Mucosa of descending colon (tissue), 3 donors: Measurements from ENCODE around the gene BICD2. TPM values are rescaled to one million over a fixed set of nuclear protein-coding genes. Genes with fewer than 3 reads are reported as not detected.

Experiments used
- ATAC-seq: fragments of 200-7000 bp; cut with Tn5 transposase; one replicate; pipeline ENCODE4 v1.9.1; 2020; ENCODE audit warnings: mild to moderate bottlenecking, moderate library complexity
- DNase-seq, 3 donors: peaks; one replicate each; pipeline ENCODE4 v3.0.0-alpha.2; 2020
- H3K36me3 ChIP-seq: fragments of 200-600 bp; one replicate; pipeline ENCODE4 v1.8.0; 2021; ENCODE audit warnings: low read depth, mild to moderate bottlenecking
- H3K4me1 ChIP-seq: fragments of 200-600 bp; one replicate; pipeline ENCODE4 v1.8.0; 2021; ENCODE audit warnings: low read depth, mild to moderate bottlenecking
- H3K4me3 ChIP-seq: fragments of 200-600 bp; one replicate; pipeline ENCODE4 v1.8.0; 2021; ENCODE audit warnings: mild to moderate bottlenecking
- H3K9me3 ChIP-seq: fragments of 200-600 bp; one replicate; pipeline ENCODE4 v1.8.0; 2021; ENCODE audit warnings: mild to moderate bottlenecking
- CTCF ChIP-seq: fragments of 200-600 bp; IDR thresholded peaks from one replicate; pipeline ENCODE4 v1.8.0; 2022; ENCODE audit warnings: antibody characterized with exemption, mild to moderate bottlenecking
- intact Hi-C, 2 donors: fragments of 100-400 bp; cut with DNase I in 1 of 2; cut with micrococcal nuclease in 1 of 2; formaldehyde crosslinking; loops; one replicate each; pipeline versions ENCODE4 v1.11.0 to v1.11.1; 2022; cut with DNase I, micrococcal nuclease
- total RNA-seq, 3 donors: library from RNA; stranded (reverse); fragmentation: NEBNext Ultra II Directional in 2 of 3; extraction: Animal tissue kit (Norgen Biotek cat#: 25700) in 2 of 3; gene quantifications; one replicate each; pipeline versions ENCODE4 v1.2.1 to v1.2.4, GENCODE V29; 2021 to 2023
- donor health status: DM: no; HTN: no; CAD: no; lungs with moderate emphysema.
- donor health status: DM: no; HTN: no; CAD: no.
- donor health status: DM: no; HTN: yes; CAD: no.

BICD2 gene
- total RNA-seq, 3 donors from 2014 or later, result 6.8 to 36.1 (median 8.6) TPM

GRCh38 chr9:92718086-92719001 is 46.3 kb downstream of the BICD2 start:
- peaks cover 11% of the 10 kb centered on the region for H3K36me3 ChIP-seq
- TF ChIP-seq CTCF, result no peak
- no peak overlapping the region for H3K4me3 ChIP-seq
- ATAC-seq (no peak), DNase-seq (no peak)
- no peaks in the 10 kb centered on the region for H3K9me3 ChIP-seq
- H3K4me1 ChIP-seq, result peaks cover 9% of the 10 kb centered on the region
- intact Hi-C loops, result loop anchor here (5.0 kb wide), 1 partner anchor 74 kb away; no protein-coding TSS in a partner anchor

DNA sequence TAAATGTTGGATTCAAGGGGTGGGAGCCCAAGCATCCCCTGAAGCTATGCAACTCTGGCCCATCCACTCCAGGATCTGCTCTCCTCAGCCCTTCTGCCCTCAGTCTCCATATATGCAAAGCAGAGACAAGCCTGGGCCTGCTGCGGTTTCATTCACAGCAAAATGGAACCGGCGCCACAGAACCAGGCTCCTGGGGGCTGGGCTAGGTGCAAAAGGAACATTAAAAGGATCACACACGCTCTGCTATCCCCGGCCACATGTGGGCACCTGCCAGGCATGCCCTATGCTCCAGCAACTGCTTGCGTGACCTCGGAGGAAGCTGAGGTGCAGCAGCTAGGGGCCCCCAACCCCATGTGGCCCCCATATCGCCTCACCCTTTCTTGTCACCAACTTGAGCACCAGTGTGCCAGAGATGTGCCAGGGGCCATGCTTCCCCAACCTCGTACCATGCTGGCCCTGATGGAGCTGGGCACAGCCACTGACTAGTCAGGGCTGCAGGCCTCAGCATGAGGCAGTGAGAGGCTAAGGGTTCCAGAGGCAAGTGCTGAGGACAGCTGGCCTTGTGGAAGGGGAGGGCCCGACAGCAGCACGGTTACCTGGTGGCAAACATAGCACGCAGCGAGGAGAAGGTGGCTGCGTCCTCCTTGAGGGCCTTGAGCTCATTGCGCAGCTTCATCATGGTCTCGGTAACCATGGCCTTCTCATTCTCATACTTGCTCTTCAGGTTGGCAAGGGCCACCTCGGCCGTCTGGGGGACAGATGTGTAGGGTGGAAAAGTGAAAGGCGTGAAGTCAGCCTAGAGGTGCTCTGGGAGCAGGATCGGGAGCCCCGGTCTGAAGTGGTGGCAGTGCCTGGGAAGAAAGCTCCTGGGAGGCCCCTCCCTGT is 47.2 kb downstream of the BICD2 start:
- DNase-seq (no peak), ATAC-seq (no peak)
- intact Hi-C loops, result loop anchor here (5.0 kb wide), 1 partner anchor 75 kb away; no protein-coding TSS in a partner anchor
- Histone ChIP-seq H3K4me1 (peaks cover 9% of the 10 kb centered on the region), H3K9me3 (no peaks in the 10 kb centered on the region), H3K36me3 (peaks cover 11% of the 10 kb centered on the region), H3K4me3 (no peak overlapping the region)
- TF ChIP-seq CTCF, result no peak

DNA sequence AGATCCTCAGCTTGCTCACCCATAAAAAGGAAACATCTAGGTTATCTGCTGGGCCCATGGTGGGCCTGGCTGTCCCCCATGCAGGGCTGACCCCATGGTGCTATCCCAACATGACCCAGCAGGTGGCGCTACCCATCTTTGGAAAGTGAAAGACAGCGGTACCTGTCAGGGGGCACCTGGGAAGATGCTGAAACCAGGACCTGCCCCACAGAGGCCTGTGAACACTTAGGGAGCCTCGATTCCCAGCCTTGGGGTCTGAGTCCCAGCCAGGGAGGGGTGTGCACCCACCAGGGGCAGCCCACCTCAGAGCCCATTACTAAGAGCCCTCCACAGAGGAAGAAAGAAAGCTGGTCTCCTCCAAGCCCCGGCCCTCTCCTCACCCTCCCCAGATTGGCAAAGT is 48.1 kb downstream of the BICD2 start:
- peaks cover 11% of the 10 kb centered on the region for H3K36me3 ChIP-seq
- TF ChIP-seq CTCF, result peak; percentile 73
- no peaks in the 10 kb centered on the region for H3K9me3 ChIP-seq
- no peak overlapping the region for H3K4me3 ChIP-seq
- peak; percentile 63 to 83 (median 82) for DNase-seq
- peak; percentile 71 for ATAC-seq
- intact Hi-C loops, result loop anchor here (5.0 kb wide), 1 partner anchor 76 kb away; no protein-coding TSS in a partner anchor
- peaks cover 9% of the 10 kb centered on the region for H3K4me1 ChIP-seq

- peaks cover 9% of the 10 kb centered on the region for H3K4me1 ChIP-seq
- ATAC-seq (peak; percentile 77), DNase-seq (peak; percentile 61 to 66 (median 64))
- peaks cover 11% of the 10 kb centered on the region for H3K36me3 ChIP-seq
- H3K9me3 ChIP-seq, result no peaks in the 10 kb centered on the region
- intact Hi-C loops, result loop anchor here (5.0 kb wide), 1 partner anchor 77 kb away; no protein-coding TSS in a partner anchor
- H3K4me3 ChIP-seq, result no peak overlapping the region
- TF ChIP-seq CTCF, result no peak
These were observed 49.0 kb downstream of the BICD2 start for GRCh38 chr9:92715488-92716231.
